Left cardiac atrium (tissue), 4 donors: Measurements from ENCODE around the gene CACNA1H. TPM values are rescaled to one million over a fixed set of nuclear protein-coding genes. Genes with fewer than 3 reads are reported as not detected.

Experiments used
- ATAC-seq, 2 donors: fragments of 200-7000 bp; cut with Tn5 transposase; one replicate each; pipeline ENCODE4 v1.9.1; 2020; ENCODE audit warnings: mild to moderate bottlenecking in 2 of 2, moderate library complexity in 2 of 2
- DNase-seq: peaks from one replicate; pipeline ENCODE4 v3.0.0-alpha.2; 2020
- intact Hi-C, 2 donors: fragments of 100-400 bp; cut with DNase I; formaldehyde crosslinking; loops; one replicate each; pipeline versions ENCODE4 v1.14.1 to v1.15.1; 2022 to 2023
- long read RNA-seq: library from polyadenylated mRNA; unstranded; transcript quantifications from one replicate; pipeline ENCODE4 v2.0.0, GENCODE V29; 2021
- total RNA-seq, 2 donors: library from RNA; stranded (reverse); fragmentation: NEBNext Ultra II Directional; extraction: Animal tissue kit (Norgen Biotek cat#: 25700); gene quantifications; one replicate each; pipeline ENCODE4 v1.2.1, GENCODE V29; 2021
- donor health status: DM: no; HTN: yes; CAD: no.
- donor health status: DM: no; HTN: yes; CAD: no; lungs with severe emphysema.
- donor health status: DM: yes; HTN: yes; CAD: no.
- donor health status: Dilated cardiomyopathy.

The CACNA1H gene
- total RNA-seq: 1 to 10 TPM; 6.0 to 7.1 TPM
- long read RNA-seq, partial matches to known transcripts: 12 of 14 reads
- long read RNA-seq, other reads (novel, unspliced or antisense): 2 of 14 reads

DNA sequence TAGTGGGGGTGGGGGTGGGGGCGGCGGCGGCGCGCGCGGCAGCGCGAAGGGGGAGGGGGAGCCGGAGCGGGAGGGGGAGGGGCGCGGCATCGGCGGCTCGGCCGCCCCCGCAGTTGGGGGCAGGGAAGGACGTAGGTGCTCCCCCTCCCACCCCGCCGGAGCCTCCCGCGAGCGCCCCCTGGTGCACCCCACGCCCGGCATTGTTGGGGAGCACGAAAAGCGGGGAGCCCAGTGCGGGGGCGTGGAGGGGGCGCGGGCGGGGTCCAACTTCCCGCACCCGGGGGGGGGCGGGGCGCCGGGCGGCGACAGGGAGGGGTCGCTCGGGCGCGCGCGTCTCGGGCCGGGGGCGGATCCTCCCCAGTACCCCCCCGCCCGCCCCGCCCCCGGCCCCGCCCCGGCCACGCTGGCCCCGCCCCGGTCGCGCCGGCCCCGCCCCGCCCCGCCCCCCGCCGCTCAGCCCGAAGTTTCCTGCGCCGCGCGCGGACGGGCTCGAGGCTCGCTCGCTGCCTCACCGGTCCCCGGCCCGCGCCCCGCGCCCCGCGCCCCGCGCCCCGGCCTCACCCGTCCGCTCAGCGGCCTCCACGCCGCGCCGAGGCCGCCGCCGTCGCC, at the start of gene CACNA1H:
Gene CACNA1H, plus strand, starts transcription at position 456 of the 609 bp plus-strand sequence. CDS start 632 bp downstream, outside the sequence.
- intact Hi-C loops: no loop called here
- DNase-seq (peak; percentile 54), ATAC-seq (peak; percentile 24 to 60)

DNA sequence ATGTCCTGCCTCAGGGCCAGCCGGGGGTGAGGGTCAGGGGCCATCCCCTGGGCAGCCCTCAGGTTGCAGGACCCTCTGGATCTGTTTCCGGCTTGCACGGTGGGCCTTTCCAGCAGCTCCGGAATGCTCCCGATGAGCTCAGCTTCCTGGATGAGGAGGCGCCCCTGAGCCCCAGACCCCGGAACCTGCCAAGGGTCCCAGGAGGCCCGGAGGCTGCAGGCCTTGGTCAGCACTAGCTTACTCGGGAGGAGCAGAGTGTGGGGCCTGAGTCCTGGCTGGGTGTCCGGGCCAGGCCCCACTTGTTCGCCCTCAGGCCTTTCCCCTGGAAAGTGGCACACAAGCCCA, 49.3 kb upstream of the CACNA1H start:
- ATAC-seq: no peak
- DNase-seq: no peak
- intact Hi-C loops: loop anchor here in 1 of 2 donors (2.0 kb wide), 1 partner anchor 47 kb away; no protein-coding TSS in a partner anchor

DNA sequence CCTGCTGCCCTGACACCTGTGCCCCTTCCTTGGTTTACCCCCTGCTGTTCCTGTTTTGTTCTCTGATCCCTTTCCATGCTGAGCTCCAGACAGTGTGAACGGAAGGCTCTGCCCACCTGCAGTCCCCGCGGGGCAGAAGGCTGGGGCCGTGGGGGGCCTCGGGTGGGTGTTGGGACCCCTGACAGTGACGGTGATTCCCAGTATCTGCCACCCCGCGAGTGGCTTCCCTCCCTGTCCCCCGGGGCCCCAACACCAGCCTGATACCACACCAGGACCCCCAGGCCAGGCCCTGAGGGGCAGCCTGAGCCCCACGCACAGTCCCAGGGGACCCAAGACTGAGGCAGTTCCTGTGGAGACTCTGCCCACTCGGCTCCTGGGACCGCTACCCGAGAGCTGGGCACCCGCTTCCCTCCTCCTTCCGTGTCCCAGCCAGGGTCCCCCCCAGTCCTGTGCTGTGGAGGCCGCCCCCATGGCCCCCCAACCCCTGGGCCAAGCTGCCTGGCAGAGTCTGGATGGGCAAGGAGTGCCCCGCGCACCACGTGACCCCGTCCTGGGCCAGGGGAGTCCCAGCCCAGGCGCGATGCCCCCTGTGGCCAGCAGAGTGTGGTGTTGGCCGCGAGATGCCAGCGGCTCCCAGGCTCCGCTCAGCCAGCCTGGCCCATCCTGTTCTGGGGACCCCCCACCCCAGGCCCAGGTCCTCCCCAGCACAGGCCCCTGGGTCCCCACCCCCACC, 46.9 kb upstream of the CACNA1H start:
- DNase-seq: peak; percentile 68
- intact Hi-C loops: loop anchor here (1.0 to 2.0 kb wide), 2 partner anchors 88 to 89 kb away; no protein-coding TSS in a partner anchor
- peak; percentile 75 to 82 for ATAC-seq

DNA sequence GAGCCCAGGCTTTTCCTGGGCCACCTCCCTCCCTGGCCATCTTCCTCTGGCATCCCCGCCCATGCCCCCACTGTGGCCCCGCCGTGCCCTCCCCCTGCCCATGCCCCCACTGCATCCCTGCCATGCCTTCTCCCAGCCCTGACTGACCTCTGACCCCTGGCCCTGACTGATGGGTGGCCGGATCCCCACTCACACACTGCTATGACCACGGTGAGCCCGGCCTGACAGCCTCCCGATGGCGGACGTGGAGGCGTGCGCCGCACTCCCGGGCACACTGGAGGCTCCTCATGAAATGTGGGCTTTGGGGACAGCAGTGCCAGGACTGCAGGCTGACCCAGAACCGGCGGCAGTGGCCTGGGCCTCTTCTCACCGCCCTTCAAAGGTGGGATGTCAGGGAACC, 46.2 kb upstream of the CACNA1H start:
- intact Hi-C loops: loop anchor here (1.0 to 2.0 kb wide), 2 partner anchors 88 kb away; no protein-coding TSS in a partner anchor
- no peak for ATAC-seq
- DNase-seq: no peak

DNA sequence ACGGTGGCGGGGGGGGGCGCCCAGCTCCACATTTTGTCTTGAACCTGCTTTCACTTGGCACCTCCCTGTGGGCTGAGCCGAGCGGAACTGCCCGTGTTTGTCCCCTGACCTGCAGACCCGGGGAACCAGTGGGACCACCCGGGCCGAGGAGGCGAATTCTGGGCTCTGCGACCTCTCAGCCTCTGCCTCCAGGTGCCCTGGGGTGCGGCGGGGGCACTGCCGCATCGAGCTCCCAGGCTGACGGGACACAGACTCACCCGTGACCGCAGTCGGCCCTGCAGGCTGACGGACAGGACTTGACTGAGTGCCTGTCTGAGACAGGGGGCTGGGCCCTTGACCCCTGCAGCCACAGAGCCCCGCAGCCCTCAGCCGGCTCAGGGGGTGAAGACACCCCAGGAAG, 45.8 kb upstream of the CACNA1H start:
- ATAC-seq: no peak
- no peak for DNase-seq
- intact Hi-C loops: loop anchor here in 1 of 2 donors (2.0 kb wide), 1 partner anchor 88 kb away; no protein-coding TSS in a partner anchor

DNA sequence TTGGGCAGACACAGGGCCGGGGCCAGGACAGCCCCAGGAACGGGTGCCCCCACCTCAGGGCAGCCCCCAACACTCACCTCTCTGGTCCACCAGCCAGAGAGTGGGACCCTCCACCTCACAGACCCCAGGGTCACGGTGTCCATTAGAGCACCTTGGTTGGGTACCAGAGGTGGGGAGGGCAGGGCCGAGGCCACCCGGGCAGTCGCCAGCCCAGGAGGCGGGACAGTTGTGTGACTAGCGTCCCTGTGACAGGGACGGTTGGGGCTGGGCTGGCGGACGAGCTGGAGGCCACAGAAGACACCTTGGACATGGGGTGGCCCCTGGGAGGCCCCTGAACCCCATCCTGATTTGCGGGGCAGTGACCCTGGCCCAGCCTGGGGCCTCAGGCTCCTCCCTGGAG, 45.2 kb upstream of the CACNA1H start:
- DNase-seq (no peak), ATAC-seq (no peak)
- intact Hi-C loops: loop anchor here in 1 of 2 donors (2.0 kb wide), 1 partner anchor 87 kb away; no protein-coding TSS in a partner anchor

DNA sequence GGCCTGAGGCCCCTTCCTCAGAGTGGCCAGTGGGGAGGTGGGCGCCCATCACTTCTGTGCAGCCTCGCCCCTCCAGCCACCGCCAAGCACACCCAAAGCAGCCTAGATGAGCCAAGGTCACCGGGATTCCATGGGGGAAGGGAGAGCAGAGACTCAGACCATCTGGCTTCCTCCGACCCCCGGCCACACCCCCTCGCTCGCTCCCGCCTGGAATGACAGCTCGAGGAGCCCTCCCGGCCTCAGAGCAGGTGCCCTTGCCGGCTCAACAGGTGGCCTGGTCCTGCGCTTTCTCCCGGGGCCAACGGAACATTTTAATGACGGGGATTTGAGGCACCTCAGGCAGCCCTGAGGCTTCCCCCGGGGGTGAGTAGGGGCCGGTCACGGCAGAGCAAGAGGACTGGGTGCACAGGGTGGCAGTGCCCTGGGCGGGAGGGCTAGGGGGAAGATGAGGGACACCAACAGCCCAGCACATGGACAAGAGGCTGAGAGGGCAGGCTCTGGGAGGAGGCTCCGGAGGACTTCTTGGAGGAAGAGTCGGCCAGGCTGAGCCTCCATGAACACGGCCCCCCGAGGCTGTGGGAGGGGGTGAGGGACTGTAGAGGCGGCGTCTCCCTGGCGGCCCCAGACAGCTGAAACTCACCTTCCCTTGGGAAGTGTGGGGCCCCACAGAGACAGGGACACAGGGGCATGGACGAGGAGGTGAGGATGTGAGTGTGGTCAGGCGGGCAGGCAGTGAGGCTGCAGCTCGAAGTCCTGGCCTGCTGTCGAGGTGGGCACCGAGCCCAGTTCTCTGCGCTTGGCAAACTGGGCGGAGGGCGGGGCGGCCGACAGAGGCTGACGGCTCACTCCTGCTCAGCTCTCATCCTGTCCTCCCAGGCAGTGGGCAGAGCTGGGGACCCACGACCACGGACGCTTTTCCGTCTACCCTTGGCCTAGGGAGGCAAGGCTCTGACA, 44.3 kb upstream of the CACNA1H start:
- DNase-seq (peak; percentile 48), ATAC-seq (peak; percentile 60 to 61)
- intact Hi-C loops: no loop called here

DNA sequence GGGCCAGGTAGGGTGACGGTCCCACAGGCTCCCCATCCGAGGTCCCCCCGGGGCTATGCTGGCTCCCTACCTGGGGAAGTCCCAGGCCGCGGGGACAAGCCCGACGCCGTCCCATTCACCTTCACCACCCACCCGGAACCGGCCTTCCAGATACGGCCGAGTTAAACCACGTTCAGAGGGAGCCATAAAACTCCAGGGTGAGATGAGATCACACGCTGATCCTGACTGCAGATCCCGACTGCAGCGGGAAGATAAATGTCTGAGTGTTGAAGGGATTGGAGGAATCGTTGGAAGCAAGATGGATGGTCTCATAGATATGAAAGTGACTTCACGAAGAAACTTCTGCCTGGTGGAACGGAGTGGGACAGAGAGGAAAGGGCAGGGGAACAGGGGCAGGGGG, 43.3 kb upstream of the CACNA1H start:
- intact Hi-C loops: no loop called here
- ATAC-seq (no peak), DNase-seq (no peak)

DNA sequence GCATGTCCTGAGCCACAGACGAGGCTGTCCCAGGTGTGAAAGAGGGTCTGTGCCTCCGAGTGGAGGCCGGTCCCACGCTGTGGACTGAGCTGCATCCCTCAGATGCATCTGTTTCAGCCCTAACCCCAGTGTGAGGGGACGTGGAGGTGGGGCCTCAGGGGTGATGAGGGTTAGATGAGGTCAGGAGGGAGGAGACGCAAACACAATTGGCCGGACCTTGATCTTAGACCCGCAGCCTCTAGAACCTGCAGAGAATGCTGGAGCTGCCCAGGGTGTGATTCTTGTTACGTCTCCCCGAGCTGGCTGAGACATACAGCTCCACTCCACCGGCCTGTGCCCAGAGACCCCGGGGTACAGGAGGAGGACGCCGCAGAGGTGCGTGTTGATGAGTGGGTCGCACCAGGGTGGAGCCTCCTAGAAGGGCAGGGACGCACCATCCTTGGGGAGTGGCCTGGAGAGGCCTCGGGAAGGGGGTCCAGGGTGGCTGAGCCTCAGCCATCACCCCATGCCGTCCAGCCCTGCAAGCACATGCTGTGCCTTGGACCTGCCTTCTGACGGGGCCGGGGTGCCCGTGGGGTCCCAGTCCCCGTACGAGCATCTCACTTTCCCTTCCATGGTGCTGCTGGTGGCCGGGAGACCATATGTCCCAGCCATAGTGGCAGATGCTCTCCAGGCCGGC, 40.3 kb upstream of the CACNA1H start:
- ATAC-seq (no peak), DNase-seq (no peak)
- intact Hi-C loops: no loop called here

DNA sequence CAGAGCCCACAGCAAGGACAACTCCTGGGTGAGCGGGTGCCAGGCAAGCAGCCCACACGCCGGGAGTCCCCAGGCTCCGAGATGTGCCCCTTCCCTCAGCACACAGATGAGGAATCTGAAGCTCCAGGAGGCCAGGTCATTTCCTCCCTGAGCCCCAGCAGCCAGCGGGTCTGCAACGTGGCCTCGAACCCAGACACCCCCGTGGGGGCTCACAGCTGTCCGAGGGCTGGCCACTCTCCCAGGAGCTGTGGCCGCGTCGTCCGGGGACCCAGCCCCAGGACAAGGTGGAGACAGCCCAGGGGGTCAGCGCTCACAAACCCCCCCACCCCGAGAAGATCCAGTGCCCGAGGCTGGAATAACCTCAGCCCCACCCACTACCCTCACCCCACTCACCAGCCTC, 39.4 kb upstream of the CACNA1H start:
- DNase-seq: no peak
- intact Hi-C loops: no loop called here
- ATAC-seq: no peak

DNA sequence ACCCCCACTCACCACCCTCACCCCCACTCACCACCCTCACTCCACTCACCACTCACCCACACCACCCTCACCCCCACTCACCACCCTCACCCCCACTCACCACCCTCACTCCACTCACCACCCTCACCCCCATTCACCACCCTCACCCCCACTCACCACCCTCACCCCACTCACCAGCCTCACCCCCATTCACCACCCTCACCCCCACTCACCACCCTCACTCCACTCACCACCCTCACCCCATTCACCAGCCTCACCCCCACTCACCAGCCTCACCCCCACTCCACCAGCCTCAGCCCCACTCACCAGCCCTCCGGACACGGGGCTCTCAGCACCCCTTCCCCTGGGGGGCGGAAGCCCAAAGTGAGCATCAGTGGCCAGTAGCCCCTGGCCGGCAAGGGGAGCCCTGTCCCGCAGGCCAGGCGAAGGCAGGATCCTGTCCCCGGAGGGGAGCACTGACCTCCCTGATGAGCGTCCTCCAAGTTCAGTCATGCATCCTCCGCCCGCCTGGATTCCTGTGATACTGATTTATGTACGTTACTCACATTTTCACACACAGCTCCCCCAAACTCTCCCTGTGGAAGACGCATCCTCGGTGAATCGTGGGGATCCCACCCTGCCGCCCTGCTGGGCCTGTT, 38.9 kb upstream of the CACNA1H start:
- no peak for ATAC-seq
- no peak for DNase-seq
- intact Hi-C loops: no loop called here

DNA sequence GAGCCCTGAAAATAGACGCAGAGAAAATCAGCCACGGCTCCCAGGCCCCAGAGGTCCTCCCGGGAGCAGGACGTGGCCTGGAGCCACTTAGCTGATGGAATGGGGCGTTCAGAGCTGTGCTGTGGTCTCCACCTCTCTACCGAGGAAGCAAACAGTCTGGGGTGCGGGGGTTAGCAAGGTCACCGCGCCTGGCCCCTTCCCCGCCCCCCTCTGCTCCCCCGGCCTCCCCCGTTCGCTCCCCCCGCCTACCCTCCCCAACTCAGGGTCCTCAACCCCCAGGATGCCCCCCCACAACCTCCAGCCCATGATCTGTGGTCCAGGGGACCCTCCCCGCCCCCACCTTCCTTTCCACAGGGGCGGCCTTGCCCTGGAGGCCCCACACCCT, 36.2 kb upstream of the CACNA1H start:
- intact Hi-C loops: loop anchor here in 1 of 2 donors (5.0 kb wide), 1 partner anchor 66 kb away; no protein-coding TSS in a partner anchor
- no peak for ATAC-seq
- no peak for DNase-seq

DNA sequence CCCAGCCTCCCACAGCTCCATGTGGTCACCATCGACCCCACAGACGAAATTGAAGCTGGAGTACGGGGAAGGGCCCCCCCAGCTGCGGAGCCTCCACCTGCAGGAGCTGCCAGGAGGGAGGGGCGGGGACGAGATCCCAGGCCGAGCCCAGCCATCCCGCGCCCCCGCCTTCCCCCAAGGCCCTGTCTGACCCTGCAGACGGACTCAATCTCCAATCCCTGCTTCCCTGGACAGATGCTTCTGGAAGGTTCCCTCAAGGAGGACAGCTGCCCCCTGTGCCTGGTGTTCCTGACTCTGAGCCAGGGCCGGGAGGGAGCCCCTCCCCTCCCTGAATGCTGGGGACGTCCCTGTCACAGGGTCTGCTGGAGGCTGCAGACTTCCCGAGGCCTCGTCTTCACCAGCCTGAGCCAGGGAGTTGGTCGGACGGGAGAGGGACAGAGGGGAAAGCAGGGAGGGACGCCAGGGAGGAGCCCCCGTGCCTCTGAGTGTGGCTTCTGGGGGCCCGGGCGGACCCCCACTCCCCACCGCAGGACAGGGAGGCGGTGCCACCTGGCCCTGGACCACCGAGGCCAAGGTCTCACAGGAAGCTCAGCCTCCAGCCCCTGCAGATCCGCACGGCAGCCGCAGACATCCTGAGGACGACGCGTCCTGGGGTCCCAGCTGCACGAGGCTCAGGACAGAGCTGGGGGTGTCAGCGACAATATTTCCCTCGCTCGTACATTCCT, 35.6 kb upstream of the CACNA1H start:
- intact Hi-C loops: loop anchor here in 1 of 2 donors (5.0 kb wide), 1 partner anchor 65 kb away; no protein-coding TSS in a partner anchor
- DNase-seq (no peak), ATAC-seq (no peak)

DNA sequence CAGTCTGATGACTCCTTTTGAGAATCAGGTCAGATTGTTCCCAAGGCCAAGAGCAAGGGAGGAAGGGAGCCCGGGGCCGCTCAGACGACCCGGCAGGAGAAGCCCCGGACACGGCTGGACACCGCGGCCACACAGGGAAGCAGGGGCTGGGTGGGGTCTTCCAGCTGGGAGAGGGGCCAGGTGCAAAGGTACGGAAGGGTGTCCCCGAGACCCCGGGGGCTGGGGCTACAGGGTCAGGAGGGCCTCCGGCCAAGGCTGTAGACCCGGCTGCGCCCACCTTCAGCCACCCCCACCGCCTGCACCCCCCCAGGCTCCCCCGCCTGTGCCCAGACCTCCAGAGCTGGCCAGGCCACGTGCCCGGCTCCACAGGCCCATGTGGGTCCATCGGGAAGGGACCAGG, 35.0 kb upstream of the CACNA1H start:
- ATAC-seq: no peak
- no peak for DNase-seq
- intact Hi-C loops: loop anchor here in 1 of 2 donors (5.0 kb wide), 1 partner anchor 64 kb away; no protein-coding TSS in a partner anchor

DNA sequence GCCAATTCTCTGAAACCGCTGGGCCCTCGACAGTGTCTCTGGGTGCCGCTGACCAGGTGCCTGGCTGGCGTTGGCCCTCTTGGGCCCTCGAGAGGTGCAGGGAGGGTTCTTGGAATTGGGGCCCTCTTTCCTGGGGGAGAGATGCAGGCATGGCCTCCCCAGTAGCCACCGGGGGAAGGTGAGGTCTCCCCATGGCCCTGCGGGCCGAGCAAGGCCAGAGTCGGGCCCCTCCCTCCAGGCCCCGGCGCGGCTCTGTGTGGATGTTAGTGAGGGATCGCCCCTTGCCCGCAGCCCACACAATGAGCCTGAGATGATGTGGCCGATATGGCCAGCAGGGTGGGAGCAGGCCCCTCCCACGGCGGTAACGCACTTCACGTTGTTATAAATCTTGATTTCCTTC, 33.8 kb upstream of the CACNA1H start:
- ATAC-seq (no peak), DNase-seq (no peak)
- intact Hi-C loops: loop anchor here in 1 of 2 donors (5.0 kb wide), 1 partner anchor 63 kb away; no protein-coding TSS in a partner anchor

DNA sequence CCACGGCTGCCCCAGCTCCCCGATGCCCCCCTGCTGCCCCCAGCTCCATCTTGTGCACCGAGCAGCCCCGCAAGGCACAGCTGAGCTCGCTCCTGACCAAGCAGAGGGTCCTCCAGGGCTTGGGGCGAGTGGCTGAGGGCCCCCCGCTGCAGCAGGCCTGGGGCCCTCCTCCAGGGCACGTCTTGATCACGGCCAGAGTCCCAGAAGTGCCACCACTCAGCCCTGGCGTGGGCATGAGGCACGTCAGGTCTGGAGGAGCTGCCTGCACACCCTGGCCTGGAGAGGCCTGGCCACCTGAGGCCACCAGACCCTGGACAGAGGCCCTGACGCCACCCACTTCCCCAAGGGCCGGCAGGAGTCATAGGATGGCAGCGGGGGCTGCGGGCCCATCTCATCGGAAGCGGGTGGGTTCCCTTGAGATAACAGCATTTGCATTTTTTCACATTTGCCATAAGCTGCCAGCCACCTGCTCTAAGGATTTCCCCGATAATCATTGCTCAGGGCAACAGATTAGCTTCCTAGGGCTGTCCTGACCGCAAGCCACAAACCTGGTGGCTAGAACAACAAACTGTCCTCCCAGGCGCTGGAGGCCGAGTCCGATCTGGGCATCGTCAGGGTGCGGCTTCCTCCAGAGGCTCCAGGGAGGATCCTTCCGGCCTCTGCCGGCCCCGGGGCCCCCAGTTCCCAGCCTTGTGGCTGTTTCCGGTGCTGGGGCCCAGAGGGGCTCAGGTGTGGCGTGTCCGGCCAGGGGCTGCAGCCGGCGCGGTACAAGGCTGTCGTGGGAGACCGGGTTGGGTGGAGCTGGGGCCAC, 32.9 kb upstream of the CACNA1H start:
- no peak for ATAC-seq
- no peak for DNase-seq
- intact Hi-C loops: loop anchor here in 1 of 2 donors (5.0 kb wide), 1 partner anchor 62 kb away; no protein-coding TSS in a partner anchor

DNA sequence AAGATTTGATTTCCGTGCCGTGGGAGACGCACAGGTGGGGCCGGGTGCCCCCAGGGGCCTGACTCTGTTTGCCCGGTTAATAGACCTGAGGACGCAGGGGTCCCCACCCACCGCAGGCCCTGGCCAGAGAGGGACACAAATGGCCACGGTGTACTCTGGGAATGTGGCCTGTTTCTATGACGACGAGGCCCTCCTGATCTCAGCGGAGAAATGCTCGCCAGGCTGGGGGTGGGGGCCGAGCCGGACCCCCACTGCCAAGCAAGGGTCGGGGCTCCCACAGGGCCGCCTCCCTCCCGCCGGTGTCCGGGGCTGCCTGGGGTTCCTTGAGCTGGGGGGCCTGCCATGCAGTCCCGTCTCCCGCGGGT, 32.3 kb upstream of the CACNA1H start:
- no peak for DNase-seq
- ATAC-seq: no peak
- intact Hi-C loops: no loop called here
